Effector CD4-positive, alpha-beta T cell (primary cell): ENCODE measurements around the gene ABL1.
"Not testable (repeated sequence)": the region's sequence is repeated elsewhere in the genome, so short reads cannot be mapped to it uniquely, and the experiment has no call there.

Experiments used
- DNase-seq: peaks from one replicate; pipeline ENCODE4 v3.0.0-alpha.2; 2020

ABL1 gene

GRCh38 chr9:130825809-130826208 is 9.2 kb upstream of the ABL1 start:
- no peak for DNase-seq

- DNase-seq: no peak
Measured at GRCh38 chr9:130829762-130830161, 5.3 kb upstream of the ABL1 start.

GRCh38 chr9:130830231-130830760 is 4.8 kb upstream of the ABL1 start:
- no peak for DNase-seq

- DNase-seq: no peak
Measured at GRCh38 chr9:130831077-130831476, 4.0 kb upstream of the ABL1 start.

- no peak for DNase-seq
Measured at GRCh38 chr9:130833031-130833990, 1.7 kb upstream of the ABL1 start.

GRCh38 chr9:130835441-130836298 is 616 bp downstream of the ABL1 start:
- DNase-seq: no peak

GRCh38 chr9:130837002-130837511 is 2.0 kb downstream of the ABL1 start:
- no peak for DNase-seq

GRCh38 chr9:130837643-130838042 is 2.6 kb downstream of the ABL1 start:
- DNase-seq: no peak

- no peak for DNase-seq
Measured at GRCh38 chr9:130839132-130840111, 4.4 kb downstream of the ABL1 start.

GRCh38 chr9:130842545-130842944 is 7.5 kb downstream of the ABL1 start:
- DNase-seq: no peak

- no peak for DNase-seq
Measured at GRCh38 chr9:130843049-130843908, 8.2 kb downstream of the ABL1 start.

- DNase-seq: no peak
Measured at GRCh38 chr9:130844044-130844451, 9.0 kb downstream of the ABL1 start.

GRCh38 chr9:130845254-130845653 is 10.2 kb downstream of the ABL1 start:
- no peak for DNase-seq

GRCh38 chr9:130845901-130846481 is 10.9 kb downstream of the ABL1 start:
- DNase-seq: no peak

- DNase-seq: no peak
Measured at GRCh38 chr9:130846487-130847305, 11.6 kb downstream of the ABL1 start.

GRCh38 chr9:130847306-130848217 is 12.5 kb downstream of the ABL1 start:
- no peak for DNase-seq

GRCh38 chr9:130848514-130848913 is 13.5 kb downstream of the ABL1 start:
- not testable (repeated sequence) for DNase-seq

GRCh38 chr9:130849356-130849755 is 14.3 kb downstream of the ABL1 start:
- no peak for DNase-seq
